DMS 273 (cell line): ENCODE measurements around the gene ITGA4.

Experiments
- DNase-seq: peaks from one replicate; lab custom pipeline; 2025; ENCODE audit not compliant: unreplicated experiment; lab: John Stamatoyannopoulos, UW

ITGA4 gene

DNA sequence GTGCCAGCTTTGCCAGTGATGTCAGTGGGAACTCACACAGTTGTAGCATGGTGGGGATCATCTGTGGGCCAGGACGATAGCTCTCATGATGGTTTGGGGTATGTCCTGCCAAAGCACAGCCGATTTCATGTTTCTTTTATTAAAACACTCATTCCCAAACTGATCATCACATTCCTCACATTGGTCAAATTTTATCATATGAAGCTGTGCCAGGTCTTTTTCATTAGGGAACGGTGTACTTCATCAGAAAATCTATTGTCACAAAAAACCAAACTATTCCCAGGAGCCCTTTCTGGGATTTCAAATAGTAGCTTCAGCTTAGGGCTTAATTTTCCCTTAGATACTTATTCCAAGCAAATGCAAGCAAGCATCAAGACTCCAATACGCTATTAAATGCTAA lies 42.0 kb downstream of the ITGA4 start:
- no peak for DNase-seq

GRCh38 chr2:181500201-181500600 lies 43.0 kb downstream of the ITGA4 start:
- no peak for DNase-seq

DNA sequence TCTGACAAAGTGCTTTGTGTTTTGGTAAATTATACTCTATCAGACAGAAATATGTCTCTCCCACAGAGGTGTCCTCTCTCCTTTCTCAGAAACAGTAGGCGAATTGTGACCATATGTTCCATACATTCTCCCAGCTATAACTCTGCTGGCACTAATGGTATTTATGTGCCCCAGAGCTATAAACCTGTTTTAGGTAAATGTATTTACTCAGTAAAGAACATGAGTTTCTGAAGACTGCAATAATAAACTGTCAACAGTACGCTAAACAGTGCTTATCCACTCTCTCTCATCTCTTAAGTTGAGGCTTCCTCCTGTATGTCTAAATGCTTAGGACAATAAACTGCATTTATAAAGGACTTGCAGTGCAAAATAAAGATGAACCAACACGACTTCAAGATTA lies 58.5 kb downstream of the ITGA4 start:
- no peak for DNase-seq

GRCh38 chr2:181516992-181517391 lies 59.8 kb downstream of the ITGA4 start:
- DNase-seq = no peak

DNA sequence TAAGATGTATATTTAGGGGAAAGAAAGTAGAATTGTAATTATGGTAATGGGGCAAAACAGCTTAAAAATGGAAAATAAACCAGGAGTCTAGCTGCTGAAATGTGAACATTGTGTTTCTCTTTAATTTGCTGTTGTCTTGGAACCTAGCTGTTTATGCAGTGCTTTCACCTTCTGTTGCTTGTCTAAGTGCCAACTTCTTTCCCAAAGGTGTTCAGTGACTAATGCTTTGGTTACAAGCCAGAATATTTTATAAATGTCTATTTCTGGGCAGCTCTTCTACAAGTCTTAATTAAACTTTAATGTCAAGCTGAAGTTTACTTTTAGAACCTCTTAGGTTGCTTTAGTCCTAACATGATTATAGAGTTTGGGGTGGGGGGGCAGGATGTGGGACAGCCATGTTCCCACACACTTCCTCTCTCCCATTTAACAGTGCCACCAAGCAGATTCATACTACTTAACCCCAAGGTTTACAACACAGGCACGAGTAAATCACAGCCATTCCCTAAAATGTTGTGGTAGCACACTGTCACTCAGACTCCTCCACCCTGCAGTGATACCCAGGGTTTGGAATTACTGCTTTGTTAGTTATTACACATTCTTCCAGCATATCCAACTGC lies 60.6 kb downstream of the ITGA4 start:
- peak; percentile 84 for DNase-seq

- DNase-seq = no peak
Measured at GRCh38 chr2:181520253-181520652, 63.1 kb downstream of the ITGA4 start.

GRCh38 chr2:181523756-181524155 lies 66.6 kb downstream of the ITGA4 start:
- no peak for DNase-seq

DNA sequence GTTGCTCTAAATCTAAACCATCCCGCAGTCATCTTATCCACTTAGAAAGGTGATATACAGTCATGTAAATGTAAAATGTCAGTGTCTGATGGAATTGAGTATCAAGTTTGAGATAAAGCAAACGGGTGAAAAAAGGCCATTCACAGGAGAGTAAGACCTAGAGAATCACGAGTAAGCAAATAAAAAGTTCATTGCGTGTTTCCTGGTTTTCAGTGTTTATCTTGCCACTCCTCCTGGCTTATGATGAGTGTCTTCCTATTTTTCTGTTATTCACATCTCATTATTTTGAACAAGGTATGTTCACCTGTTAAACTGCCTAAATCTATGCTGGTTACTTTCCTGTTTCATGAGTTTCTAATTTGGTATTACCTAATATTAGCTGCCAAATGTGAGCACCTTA lies 68.8 kb downstream of the ITGA4 start:
- DNase-seq = no peak

DNA sequence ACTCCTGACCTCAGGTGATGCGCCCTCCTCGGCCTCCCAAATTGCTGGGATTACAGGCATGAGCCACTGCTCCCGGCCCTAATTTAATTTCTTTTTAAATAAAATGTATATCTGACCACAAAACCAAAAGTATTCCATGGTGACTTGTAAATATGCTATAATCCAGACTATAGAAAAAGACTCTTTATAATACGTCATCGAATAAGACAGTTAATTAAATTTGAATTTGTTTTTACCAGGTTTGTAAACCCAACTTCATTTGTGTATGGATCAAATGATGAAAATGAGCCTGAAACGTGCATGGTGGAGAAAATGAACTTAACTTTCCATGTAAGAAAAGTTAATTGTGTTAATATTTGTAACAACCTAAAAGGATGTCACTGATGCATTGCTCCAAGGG lies 69.9 kb downstream of the ITGA4 start:
- DNase-seq = no peak

- peak; percentile 19 for DNase-seq
Measured at GRCh38 chr2:181528441-181528840, 71.3 kb downstream of the ITGA4 start.

DNA sequence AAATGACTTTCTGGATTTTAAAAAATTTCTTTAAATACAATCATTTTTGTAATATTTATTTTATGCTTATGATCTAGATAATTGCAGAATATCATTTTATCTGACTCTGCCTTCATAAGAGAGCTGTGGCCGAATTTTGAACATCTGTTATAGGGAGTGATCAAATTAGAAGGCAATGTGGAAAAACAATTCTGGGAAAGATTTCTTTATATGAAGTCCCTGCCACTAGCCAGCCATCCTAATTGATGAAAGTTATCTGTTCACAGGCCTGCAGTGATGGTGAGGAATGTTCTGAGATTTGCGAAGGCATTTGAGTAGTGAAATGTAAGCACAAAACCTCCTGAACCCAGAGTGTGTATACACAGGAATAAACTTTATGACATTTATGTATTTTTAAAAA lies 79.5 kb downstream of the ITGA4 start:
- no peak for DNase-seq

GRCh38 chr2:181540421-181540820 lies 83.2 kb downstream of the ITGA4 start:
- no peak for DNase-seq

DNA sequence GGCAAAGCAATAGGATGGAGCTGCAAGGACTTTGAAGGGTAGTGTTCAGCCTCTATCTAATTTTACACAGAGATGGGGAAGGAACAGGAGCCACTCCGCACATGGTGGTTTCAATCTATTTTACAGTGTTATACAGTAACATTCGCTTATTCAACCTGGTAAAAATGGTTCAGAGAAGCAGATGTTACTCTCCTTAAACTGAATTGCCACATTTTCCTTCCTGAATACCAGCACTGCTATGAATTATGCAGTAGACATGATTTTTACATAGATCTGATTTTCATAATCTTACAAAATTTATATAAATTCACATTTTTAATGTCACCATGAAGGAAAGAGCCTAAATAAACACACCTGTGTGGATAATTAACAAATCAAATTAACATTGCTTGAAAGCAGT lies 85.0 kb downstream of the ITGA4 start:
- DNase-seq = no peak

GRCh38 chr2:181546086-181546485 lies 88.9 kb downstream of the ITGA4 start:
- DNase-seq = no peak

DNA sequence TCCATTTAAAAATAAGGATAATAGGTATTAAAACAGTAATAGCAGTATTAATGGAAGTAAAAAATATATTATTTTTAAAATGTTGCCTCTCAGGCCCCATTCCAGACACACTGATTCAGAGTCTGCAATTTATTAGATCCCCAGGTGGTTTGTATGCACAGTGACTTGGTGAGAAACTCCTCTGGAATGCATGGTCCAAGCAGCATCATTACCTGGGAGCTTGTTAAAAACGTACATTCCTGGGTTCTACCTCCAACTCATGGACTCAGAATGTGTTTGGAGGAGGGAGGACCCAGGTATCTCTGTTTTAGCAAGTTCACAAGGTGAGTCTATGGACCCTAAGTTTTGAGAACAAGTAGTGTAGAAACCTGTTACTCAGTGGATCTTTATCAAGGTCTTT lies 95.6 kb downstream of the ITGA4 start:
- no peak for DNase-seq

- no peak for DNase-seq
Measured at GRCh38 chr2:181553244-181553643, 96.1 kb downstream of the ITGA4 start.

DNA sequence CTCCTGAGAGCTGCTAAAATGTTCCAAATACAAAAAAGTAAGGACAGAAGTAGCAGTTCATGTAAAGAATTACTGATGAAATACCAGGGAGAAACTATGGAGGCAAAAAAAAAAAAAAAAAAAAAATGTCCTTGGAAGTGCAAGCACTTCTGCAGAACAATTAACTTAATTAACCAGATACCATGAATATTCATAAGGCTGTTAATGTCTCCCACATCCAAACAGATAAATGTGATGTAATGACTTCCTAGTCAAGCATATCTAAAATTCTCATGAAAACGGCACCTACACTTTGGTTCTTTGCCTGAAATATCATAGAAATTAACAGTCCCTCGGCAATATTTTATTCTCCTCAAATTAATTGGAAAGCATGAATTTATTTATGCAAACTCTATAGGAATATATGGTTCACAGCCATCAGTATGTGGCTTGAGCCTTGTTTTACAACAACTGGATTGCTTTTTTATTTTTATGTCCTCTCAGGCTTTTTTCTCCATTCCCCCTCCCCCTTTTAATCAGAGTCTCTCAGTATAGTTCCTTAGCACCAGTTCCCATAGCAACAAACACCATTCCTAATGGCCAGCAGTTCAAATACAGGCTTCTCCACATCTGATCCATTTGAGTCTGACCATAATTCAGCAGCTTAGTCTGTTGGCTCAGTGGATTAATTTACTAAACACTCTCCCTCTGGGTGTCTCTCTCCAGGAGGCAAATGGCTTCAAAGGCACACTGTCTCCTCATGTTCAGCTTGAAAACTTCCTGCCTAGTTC lies 97.1 kb downstream of the ITGA4 start:
- peak; percentile 51 for DNase-seq

DNA sequence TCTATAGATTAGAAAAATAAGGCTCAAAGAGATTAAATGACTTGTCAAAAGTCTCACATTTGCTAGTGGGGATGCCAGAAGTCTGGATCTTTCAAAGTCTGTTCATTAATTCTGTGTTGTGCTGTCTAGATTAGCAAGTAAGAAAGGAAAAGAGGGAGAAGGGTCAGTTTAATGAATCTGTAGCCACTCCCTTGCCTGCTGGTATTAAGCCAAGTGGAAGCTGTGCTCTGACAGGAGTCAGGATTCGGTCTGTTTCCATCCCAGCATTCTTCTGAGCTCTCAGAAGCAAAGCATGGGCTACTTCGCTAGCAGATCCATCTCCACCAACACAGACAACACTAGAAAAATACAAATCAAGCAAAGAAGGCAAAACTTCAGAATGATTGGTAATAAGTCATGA lies 101.2 kb downstream of the ITGA4 start:
- no peak for DNase-seq

DNA sequence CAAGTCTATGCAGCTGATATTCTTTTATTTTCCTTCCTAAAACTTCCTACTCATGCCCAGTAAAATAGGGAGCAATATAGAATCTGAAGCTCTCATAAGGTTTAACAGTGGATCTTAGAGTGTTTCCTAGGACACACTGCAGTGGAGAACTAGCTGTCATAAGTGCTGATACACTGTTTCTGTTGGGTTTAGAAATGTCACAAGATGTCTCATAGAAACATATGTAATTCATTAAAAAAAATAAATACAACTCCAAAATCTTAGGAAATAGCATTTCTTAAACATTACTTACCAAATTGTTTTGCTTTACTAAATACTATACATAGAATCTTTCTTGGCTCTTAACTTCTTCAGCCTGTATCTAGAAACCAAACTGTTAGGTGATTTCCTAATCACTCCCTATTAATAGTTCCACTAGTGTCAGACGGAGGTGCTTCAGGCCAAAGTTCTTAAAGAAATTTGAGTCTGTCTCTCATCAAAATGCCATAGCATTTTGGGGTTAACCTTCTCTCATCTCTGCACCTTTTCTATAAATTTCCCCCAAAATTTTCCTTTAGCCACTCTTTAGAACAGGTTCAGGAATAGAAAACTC lies 106.0 kb downstream of the ITGA4 start:
- DNase-seq = no peak

DNA sequence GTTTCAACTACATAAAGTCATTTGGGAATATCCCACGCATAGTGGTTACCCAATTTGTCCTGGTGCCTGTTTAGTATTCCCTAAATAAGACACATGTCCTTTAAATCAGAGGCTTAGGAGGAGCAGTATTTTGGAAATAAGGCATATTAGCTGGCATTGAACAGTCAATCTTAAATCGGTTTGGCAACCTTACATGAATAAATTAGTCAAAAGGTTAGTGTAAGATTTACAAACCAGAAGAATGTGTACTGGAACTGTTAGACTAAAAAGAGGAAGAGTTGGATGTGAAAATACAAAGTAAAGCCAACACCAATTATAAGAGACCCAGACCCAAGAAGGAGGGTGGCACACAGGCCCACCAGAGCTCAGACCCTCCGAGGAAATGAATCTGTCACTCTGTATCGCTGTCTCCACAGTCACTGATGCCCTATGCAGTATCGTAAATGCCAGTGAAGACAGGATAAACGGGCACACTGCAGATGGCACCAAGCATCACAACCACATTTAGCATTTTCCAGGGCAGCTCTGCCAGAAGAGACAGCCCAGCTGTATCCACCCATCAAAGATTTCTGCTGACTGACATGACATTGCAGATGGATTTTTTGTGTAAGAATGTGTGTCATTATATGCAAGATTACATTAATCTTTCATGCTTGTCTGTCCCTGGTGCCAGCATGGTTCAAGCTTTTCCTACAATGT lies 109.3 kb downstream of the ITGA4 start:
- peak; percentile 24 for DNase-seq

DNA sequence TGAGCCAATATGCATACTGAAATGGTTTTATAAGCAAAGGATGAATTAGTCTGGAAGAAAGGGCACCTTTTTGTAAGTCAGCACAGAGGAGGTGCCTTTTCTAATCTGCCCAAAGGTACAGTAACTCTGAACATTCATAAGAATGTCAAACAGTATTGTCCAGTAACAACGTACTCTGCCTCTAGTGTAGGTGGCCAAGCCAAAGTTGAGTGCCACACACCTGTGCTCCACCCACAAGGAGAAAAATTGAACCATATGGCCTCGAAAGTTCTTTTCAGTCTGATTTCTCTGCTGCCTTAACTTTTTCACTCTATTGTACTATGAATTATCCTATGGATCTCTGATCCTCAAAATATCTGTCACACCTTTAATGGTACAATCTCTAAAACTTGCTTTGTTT lies 112.9 kb downstream of the ITGA4 start:
- no peak for DNase-seq
